DMS79 (cell line): Measurements from ENCODE around the gene SBF2.
A peak's percentile ranks its signal among the peaks of the same experiment; 100 is the strongest.

Source experiments
- DNase-seq: peaks from one replicate; lab custom pipeline; 2025; lab: John Stamatoyannopoulos, UW

SBF2 gene

DNA sequence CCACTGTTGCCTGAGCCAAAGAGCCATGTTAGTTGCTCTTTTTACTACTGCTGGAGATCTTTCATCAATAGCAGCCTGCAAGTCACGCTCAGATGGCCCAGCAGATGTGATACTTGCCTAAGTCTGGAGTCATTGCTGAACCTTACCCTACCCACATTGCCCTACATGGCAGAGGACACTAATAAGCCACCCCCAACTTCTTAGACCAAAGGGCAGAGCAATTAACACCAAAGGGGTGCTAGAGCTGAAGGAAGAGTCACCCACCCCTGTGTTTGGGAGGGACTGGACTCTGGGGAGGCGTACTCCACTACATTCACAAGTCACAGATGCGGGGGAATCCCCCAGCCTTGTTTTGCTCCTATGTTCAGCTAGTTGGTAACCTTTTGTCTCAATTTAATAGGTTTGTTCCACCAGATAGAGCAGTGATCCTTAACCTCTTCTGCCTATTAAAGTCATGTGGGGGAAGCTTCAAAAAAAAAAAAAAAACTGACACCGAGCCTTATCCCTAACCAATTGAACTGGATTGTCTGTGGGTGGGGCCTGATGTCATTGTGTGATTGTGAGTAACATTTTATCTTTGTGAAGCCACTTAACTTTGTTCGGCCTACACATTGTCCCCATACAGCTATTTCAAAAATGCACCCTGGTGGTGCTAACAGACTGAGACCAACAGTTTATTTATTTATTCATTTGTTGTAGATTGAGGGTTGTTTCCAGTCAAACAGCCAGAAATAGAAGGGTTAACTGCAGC lies 23.9 kb upstream of the SBF2 start:
- DNase-seq, result no peak

GRCh38 chr11:10317151-10317755 lies 23.2 kb upstream of the SBF2 start:
- DNase-seq, result no peak

DNA sequence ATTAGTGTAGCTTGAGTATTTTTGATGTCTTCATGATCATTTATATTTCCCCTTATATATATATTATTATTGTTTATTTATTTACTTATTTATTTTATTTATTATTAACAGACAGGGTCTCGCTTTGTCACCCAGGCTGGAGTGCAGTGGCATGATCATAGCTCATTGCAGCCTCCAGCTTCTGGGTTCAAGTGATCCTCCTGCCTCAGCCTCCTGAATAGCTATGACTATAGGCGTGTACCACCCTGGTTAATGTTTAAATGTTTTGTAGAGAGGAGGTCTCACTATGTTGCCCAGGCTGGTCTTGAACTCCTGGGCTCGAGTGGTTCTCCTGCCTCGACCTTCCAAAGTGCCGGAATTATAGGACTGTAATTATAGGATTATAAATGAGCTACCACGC lies 21.1 kb upstream of the SBF2 start:
- DNase-seq, result no peak

- DNase-seq, result no peak
These were observed 20.4 kb upstream of the SBF2 start for GRCh38 chr11:10314199-10315072.

GRCh38 chr11:10311802-10312201 lies 17.8 kb upstream of the SBF2 start:
- no peak for DNase-seq

DNA sequence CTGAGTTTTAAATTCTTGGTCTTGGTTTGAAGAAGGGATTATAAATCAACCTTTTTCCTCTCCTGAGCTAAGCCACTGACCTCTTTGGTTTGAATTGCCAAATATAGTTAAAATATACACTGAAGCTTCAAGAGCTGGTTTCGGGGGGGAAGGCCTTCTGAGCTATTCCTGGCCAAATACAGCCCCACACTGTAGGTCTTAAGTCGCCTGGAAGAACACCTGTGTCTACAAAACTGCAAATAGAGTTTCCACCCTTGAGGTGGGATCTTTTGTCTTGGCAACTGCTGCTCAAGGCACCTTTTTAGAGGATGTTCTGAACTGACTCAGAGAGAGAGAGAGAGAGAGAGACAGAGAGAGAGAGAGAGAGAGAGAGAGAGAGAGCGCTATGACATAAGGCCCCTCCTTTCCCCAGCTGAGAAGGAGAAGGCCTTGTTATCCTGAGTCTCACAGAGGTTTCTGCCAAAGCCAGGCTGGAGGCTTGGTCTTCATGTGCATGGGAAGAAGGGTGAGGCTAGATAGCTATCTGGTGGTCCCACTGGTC lies 16.4 kb upstream of the SBF2 start:
- DNase-seq, result no peak

GRCh38 chr11:10309163-10310093 lies 15.4 kb upstream of the SBF2 start:
- DNase-seq, result peak; percentile 79

- no peak for DNase-seq
These were observed 14.4 kb upstream of the SBF2 start for GRCh38 chr11:10308201-10308954.

- no peak for DNase-seq
These were observed 13.6 kb upstream of the SBF2 start for GRCh38 chr11:10307400-10308200.

GRCh38 chr11:10307022-10307399 lies 13.0 kb upstream of the SBF2 start:
- DNase-seq, result no peak

- DNase-seq, result no peak
These were observed 12.2 kb upstream of the SBF2 start for GRCh38 chr11:10305964-10306918.

GRCh38 chr11:10305262-10305963 lies 11.4 kb upstream of the SBF2 start:
- DNase-seq, result no peak

DNA sequence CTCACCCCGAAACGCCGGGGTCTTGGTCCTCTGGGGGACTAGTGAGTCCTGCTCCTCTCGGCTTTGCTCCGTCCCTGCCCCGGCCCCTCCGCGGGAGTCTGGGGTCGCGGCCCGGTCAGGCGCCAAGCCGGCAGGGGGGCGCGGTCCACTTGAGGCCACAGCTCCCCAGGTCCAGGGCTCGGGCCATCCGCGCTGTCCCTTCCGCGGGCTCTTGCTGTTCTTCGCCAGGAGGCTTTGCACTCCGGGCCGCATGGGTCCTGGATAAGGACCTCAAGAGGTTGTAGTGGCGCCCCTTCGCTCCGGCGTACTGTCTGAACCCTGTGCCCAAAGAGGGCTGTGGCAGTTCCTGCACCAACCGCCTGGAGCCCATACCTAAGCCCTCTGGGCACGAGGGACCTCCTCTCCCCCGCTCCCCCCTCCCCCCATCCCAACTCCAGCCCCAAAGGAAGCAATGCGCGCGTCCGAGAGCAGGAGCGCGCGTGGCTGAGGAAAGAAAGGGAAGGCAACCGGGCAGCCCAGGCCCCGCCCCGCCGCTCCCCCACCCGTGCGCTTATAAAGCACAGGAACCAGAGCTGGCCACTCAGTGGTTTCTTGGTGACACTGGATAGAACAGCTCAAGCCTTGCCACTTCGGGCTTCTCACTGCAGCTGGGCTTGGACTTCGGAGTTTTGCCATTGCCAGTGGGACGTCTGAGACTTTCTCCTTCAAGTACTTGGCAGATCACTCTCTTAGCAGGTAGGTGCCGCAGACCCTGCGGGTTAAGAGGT lies 10.7 kb upstream of the SBF2 start, which contains the start of gene ADM:
ADM (plus strand) TSS at position 579 of the 767 bp plus-strand sequence. CDS start 628 bp downstream, outside the sequence.
- no peak for DNase-seq

DNA sequence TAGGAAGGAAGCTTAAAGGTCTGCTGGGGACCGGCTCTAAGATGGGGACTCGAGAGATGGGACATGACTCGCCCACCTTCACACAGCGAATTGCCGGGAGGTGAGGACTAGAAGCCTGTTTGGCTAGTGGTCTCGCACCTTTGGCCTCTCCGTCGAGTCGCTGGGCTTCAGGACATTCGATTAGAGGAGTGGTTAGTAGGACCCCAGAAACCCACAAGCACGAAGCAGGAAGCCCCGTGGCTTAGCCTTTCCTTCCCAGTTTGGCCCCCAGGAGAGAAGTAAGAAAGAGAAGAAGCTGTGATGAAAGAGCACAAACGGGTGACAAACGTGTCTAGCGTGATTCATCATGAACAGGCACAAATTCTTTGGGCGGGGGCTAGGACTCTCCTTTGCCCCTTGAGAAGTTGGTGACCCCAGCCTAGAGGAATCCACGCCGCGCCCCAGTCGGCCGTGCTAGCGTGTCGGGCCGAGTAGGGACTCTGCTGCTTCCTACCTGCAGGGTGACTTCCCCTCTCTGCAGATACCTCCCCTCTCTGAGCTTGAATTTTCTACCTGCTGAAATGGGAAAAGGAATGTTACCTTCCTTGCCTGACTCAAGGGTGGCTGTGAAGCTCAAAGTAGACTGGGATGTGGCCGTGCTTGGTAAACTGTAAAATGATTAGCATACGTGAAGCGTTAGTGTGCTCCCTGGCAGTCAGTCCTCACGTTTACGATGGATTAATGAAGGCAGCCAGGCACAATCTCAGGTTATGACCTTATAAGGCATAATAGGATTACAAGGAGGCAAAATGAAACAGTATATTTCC lies 9.7 kb upstream of the SBF2 start:
- no peak for DNase-seq

DNA sequence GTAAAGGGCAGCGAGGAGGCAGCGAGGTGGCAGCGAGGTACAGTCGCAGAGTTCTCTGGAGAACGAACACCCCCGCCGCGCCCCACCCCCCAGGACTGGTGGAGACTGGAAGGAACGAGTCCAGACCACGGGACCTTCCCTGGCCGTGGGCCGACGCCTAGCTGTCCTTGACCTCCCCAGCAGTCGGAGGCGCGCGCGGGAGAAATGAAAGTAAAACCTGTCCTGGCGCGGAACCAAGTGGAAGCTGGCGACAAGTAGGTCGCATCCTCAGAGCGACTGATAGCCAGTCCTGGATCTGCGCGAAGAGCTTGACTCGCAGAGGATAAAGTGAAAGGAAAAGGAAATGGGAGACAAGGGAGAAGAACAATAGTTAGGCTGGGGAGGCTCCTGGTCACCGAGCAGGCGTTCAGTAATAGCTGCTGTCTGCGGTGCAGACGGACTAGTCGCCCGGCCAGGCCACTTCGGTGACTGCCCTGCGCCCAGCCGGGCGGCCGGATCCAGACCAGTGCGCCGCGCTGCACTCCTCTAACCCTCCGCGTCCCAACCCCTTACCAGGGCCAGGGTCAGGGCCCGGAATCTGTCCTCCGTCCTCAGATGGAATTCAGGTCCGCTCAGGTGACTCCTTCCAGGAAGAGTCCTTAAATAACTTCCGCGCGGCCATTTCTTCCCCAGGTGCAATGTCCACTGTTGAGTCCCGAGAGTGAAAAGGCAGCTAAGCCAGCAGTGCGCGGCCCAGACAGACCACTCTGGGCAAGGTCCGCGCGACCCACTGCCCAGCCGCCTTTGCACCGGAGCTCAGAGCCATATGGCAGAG lies 8.9 kb upstream of the SBF2 start:
- DNase-seq, result no peak
